Liver (tissue), 9 donors: ENCODE results near the gene LHPP. TPM values are rescaled to one million over a fixed set of nuclear protein-coding genes. Genes with fewer than 3 reads are reported as not detected.

Source experiments
- DNase-seq: peaks from one replicate; pipeline ENCODE4 v3.0.0-alpha.2; 2017; ENCODE audit warnings: low spot score
- H3K27ac ChIP-seq, 2 donors: one replicate each; pipeline ENCODE4 v1.7.0; 2013; ENCODE audit warnings: inconsistent platforms in 2 of 2, low read length in 2 of 2, control low read depth in 1 of 2, low read depth in 1 of 2, mild to moderate bottlenecking in 1 of 2
- H3K27me3 ChIP-seq, 4 donors: one replicate each; pipeline versions ENCODE4 v1.6.1 to v1.7.0; 2013; ENCODE audit warnings: low read length in 3 of 4, inconsistent platforms in 1 of 4, mild to moderate bottlenecking in 1 of 4, moderate library complexity in 1 of 4; ENCODE audit not compliant: control insufficient read depth in 4 of 4, insufficient read depth in 4 of 4
- H3K36me3 ChIP-seq, 4 donors: one replicate each; pipeline versions ENCODE4 v1.6.1 to v1.7.0; 2013; ENCODE audit warnings: low read length in 3 of 4, mild to moderate bottlenecking in 3 of 4, low read depth in 1 of 4, moderate library complexity in 1 of 4; ENCODE audit not compliant: control insufficient read depth in 4 of 4, insufficient read depth in 3 of 4
- H3K4me1 ChIP-seq, 4 donors: one replicate each; pipeline versions ENCODE4 v1.6.1 to v1.7.0; 2013; ENCODE audit warnings: low read length in 3 of 4, mild to moderate bottlenecking in 3 of 4, moderate library complexity in 1 of 4; ENCODE audit not compliant: control insufficient read depth in 4 of 4, insufficient read depth in 4 of 4
- H3K4me3 ChIP-seq, 3 donors: one replicate each; pipeline versions ENCODE4 v1.6.1 to v1.7.0; 2013; ENCODE audit warnings: low read length in 3 of 3, control low read depth in 1 of 3, low read depth in 1 of 3, mild to moderate bottlenecking in 1 of 3
- H3K9ac ChIP-seq, 2 donors: one replicate each; pipeline ENCODE4 v1.7.0; 2013; ENCODE audit warnings: low read length in 2 of 2, mild to moderate bottlenecking in 2 of 2, moderate library complexity in 2 of 2, control low read depth in 1 of 2, low read depth in 1 of 2
- H3K9me3 ChIP-seq, 4 donors: one replicate each; pipeline versions ENCODE4 v1.6.1 to v1.7.0; 2013; ENCODE audit warnings: low read length in 3 of 4; ENCODE audit not compliant: control insufficient read depth in 4 of 4
- FOXA2 ChIP-seq: IDR thresholded peaks from 2 replicates; pipeline ENCODE4 v1.6.1; 2016; ENCODE audit warnings: antibody characterized with exemption
- GABPA ChIP-seq, 2 donors: IDR thresholded peaks in 1 of 2; conservative IDR thresholded peaks in 1 of 2; 2 replicates each; pipeline ENCODE4 v1.6.1; 2016; ENCODE audit warnings: antibody characterized with exemption in 2 of 2, mild to moderate bottlenecking in 1 of 2, moderate library complexity in 1 of 2
- HNF4A ChIP-seq, 2 donors: conservative IDR thresholded peaks; 2 replicates each; pipeline ENCODE4 v1.6.1; 2016; ENCODE audit warnings: antibody characterized with exemption in 2 of 2, mild to moderate bottlenecking in 2 of 2
- HNF4G ChIP-seq: IDR thresholded peaks from 2 replicates; pipeline ENCODE4 v1.6.1; 2016; ENCODE audit warnings: antibody characterized with exemption
- JUND ChIP-seq, 2 donors: IDR thresholded peaks; 2 replicates each; pipeline ENCODE4 v1.6.1; 2016; ENCODE audit warnings: antibody characterized with exemption in 2 of 2
- NR2F2 ChIP-seq: IDR thresholded peaks from 2 replicates; pipeline ENCODE4 v1.6.1; 2016; ENCODE audit warnings: antibody characterized with exemption
- RAD21 ChIP-seq, 2 donors: IDR thresholded peaks; 2 replicates each; pipeline ENCODE4 v1.6.1; 2016; ENCODE audit warnings: antibody characterized with exemption in 2 of 2, mild to moderate bottlenecking in 2 of 2
- RXRA ChIP-seq, 2 donors: IDR thresholded peaks; 2 replicates each; pipeline ENCODE4 v1.6.1; 2017 to 2018; ENCODE audit warnings: antibody characterized with exemption in 2 of 2, mild to moderate bottlenecking in 1 of 2
- SP1 ChIP-seq: IDR thresholded peaks from 2 replicates; pipeline ENCODE4 v1.6.1; 2018; ENCODE audit warnings: antibody characterized with exemption, mild to moderate bottlenecking
- TAF1 ChIP-seq: conservative IDR thresholded peaks from 2 replicates; pipeline ENCODE4 v1.6.1; 2016; ENCODE audit warnings: antibody characterized with exemption, mild to moderate bottlenecking
- YY1 ChIP-seq: IDR thresholded peaks from 2 replicates; pipeline ENCODE4 v1.6.1; 2016; ENCODE audit warnings: antibody characterized with exemption, mild to moderate bottlenecking
- WGBS: extraction: QIAGEN DNeasy Blood & Tissue Kit; methylation state at CpG from one replicate; pipeline ENCODE4 v1.1.7; 2013; 5-methylcytosine and 5-hydroxymethylcytosine counted together
- polyA plus RNA-seq, 2 donors: library from polyadenylated mRNA; stranded (reverse) in 1 of 2; unstranded in 1 of 2; fragments of 200-250 nt in 1 of 2; fragments of >200 nt in 1 of 2; fragmentation: Nextera tagmentation in 1 of 2; extraction: Ambion mirVana in 1 of 2; gene quantifications; one replicate each; pipeline versions ENCODE4 v1.2.1 to v1.2.3, GENCODE V29; 2013 to 2015
- total RNA-seq, 2 donors: library from RNA; depleted of rRNA; stranded (reverse); fragments of >200 nt; gene quantifications; one replicate each; pipeline ENCODE4 v1.2.3, GENCODE V29; 2014
- TF ChIP-seq, protein P1 (sequence below): IDR thresholded peaks from 2 replicates; pipeline ENCODE4 v1.6.1; 2016; ENCODE audit warnings: antibody characterized with exemption, mild to moderate bottlenecking
- TF ChIP-seq, protein P2 (sequence below): IDR thresholded peaks from 2 replicates; pipeline ENCODE4 v1.6.1; 2016; ENCODE audit warnings: antibody characterized with exemption
- TF ChIP-seq, protein P3 (sequence below): IDR thresholded peaks from 2 replicates; pipeline ENCODE4 v1.6.1; 2016; ENCODE audit warnings: antibody characterized with exemption
- donor health status: healthy.
- donor health status: healthy.
- donor health status: healthy.
- donor health status: healthy.
- donor health status: healthy.

The LHPP gene
- total and polyA plus RNA-seq, 4 donors, result 15.9 to 39.9 (median 26.2) TPM

DNA sequence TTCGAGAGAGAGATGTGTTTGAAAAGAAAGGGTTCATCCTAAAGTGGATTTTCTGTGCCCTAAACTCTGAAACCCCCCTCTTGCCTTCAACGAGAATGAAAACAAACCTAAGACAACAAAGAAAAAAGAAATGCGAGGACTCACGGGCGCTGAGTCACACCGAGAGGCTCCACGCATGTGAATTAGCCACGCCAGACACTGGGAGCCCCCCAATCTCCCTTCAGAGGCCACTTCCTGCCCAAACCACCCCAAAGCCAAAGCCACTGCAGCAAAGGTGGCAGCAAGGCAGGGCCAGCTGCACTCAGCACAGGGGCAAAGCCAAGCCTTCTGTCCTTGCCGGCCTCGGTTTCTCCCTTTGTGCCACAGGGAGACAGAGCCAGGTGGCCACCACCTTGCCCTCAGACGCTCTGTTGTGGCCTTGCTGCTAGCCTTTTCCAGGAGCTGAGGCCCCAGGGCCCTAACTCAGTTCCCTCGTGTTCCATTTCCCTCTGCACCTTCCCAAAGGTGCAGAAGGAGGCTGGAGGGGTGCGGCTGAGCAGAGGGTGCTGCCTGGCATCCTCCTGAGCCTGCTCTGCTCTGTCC lies 189.3 kb downstream of the LHPP start:
- H3K36me3 ChIP-seq, result no peaks in the 10 kb centered on the region
- DNase-seq, result no peak
- H3K27me3 ChIP-seq, result no peaks in the 10 kb centered on the region
- H3K9me3 ChIP-seq, result no peaks in the 10 kb centered on the region
- no peak for TF ChIP-seq JUND (IDR thresholded peaks at IDR 0.05)
- TF ChIP-seq, protein P1, sequence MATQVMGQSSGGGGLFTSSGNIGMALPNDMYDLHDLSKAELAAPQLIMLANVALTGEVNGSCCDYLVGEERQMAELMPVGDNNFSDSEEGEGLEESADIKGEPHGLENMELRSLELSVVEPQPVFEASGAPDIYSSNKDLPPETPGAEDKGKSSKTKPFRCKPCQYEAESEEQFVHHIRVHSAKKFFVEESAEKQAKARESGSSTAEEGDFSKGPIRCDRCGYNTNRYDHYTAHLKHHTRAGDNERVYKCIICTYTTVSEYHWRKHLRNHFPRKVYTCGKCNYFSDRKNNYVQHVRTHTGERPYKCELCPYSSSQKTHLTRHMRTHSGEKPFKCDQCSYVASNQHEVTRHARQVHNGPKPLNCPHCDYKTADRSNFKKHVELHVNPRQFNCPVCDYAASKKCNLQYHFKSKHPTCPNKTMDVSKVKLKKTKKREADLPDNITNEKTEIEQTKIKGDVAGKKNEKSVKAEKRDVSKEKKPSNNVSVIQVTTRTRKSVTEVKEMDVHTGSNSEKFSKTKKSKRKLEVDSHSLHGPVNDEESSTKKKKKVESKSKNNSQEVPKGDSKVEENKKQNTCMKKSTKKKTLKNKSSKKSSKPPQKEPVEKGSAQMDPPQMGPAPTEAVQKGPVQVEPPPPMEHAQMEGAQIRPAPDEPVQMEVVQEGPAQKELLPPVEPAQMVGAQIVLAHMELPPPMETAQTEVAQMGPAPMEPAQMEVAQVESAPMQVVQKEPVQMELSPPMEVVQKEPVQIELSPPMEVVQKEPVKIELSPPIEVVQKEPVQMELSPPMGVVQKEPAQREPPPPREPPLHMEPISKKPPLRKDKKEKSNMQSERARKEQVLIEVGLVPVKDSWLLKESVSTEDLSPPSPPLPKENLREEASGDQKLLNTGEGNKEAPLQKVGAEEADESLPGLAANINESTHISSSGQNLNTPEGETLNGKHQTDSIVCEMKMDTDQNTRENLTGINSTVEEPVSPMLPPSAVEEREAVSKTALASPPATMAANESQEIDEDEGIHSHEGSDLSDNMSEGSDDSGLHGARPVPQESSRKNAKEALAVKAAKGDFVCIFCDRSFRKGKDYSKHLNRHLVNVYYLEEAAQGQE, result no peak
- no peak overlapping the region for H3K4me3 ChIP-seq
- WGBS, result 87% methylated on average over 13 of the region's 13 CpGs
- no peak overlapping the region for H3K9ac ChIP-seq
- peaks cover 4 to 35% (median 22%) of the 10 kb centered on the region in 4 donors for H3K4me1 ChIP-seq
- no peak overlapping the region for H3K27ac ChIP-seq

DNA sequence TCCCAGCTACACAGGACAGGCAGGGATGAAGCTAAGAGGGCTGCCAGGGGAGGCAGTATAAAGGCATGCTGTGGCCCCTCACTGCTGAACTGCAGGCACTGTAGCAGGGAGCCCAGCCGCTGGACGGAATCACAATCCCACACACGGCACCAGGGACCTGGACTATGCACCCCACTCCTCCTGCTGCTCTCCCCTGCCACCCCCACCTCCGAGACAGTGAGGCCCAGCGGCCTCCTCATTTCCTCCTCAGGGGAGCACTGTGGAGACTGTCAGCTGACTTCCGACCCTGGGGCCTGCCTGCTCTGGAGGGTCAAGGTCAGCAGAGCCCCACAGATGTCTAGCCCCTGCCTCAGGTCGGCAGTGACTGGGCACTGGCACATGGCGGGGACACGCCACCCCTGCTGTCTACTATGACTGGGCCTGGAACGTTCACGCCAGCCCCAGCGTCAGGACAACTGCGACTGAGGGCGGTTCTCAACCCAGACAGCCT lies 189.8 kb downstream of the LHPP start:
- TF ChIP-seq, protein P2, sequence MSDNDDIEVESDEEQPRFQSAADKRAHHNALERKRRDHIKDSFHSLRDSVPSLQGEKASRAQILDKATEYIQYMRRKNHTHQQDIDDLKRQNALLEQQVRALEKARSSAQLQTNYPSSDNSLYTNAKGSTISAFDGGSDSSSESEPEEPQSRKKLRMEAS, result no peak
- TF ChIP-seq FOXA2 (no peak), YY1 (no peak), NR2F2 (no peak), HNF4G (no peak), RAD21 (IDR thresholded peaks at IDR 0.05) (no peak), SP1 (no peak), GABPA (IDR thresholded peaks at IDR 0.05 in 1 of 2, conservative IDR thresholded peaks at IDR 0.05 in 1 of 2) (no peak), TAF1 (no peak), JUND (IDR thresholded peaks at IDR 0.05) (no peak), HNF4A (conservative IDR thresholded peaks at IDR 0.05) (no peak), RXRA (IDR thresholded peaks at IDR 0.05) (no peak)
- TF ChIP-seq, protein P3, sequence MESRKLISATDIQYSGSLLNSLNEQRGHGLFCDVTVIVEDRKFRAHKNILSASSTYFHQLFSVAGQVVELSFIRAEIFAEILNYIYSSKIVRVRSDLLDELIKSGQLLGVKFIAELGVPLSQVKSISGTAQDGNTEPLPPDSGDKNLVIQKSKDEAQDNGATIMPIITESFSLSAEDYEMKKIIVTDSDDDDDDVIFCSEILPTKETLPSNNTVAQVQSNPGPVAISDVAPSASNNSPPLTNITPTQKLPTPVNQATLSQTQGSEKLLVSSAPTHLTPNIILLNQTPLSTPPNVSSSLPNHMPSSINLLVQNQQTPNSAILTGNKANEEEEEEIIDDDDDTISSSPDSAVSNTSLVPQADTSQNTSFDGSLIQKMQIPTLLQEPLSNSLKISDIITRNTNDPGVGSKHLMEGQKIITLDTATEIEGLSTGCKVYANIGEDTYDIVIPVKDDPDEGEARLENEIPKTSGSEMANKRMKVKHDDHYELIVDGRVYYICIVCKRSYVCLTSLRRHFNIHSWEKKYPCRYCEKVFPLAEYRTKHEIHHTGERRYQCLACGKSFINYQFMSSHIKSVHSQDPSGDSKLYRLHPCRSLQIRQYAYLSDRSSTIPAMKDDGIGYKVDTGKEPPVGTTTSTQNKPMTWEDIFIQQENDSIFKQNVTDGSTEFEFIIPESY, result no peak
- TF ChIP-seq, protein P1, result no peak
- no peak for DNase-seq
- Histone ChIP-seq H3K9me3 (no peaks in the 10 kb centered on the region), H3K4me1 (peaks cover 4 to 33% (median 20%) of the 10 kb centered on the region in 4 donors), H3K4me3 (no peak overlapping the region), H3K9ac (no peak overlapping the region), H3K36me3 (no peaks in the 10 kb centered on the region), H3K27ac (no peak overlapping the region), H3K27me3 (no peaks in the 10 kb centered on the region)
- 84% methylated on average over 14 of the region's 14 CpGs for WGBS
